Measurements from ENCODE around the gene HAGHL.

The HAGHL gene

DNA sequence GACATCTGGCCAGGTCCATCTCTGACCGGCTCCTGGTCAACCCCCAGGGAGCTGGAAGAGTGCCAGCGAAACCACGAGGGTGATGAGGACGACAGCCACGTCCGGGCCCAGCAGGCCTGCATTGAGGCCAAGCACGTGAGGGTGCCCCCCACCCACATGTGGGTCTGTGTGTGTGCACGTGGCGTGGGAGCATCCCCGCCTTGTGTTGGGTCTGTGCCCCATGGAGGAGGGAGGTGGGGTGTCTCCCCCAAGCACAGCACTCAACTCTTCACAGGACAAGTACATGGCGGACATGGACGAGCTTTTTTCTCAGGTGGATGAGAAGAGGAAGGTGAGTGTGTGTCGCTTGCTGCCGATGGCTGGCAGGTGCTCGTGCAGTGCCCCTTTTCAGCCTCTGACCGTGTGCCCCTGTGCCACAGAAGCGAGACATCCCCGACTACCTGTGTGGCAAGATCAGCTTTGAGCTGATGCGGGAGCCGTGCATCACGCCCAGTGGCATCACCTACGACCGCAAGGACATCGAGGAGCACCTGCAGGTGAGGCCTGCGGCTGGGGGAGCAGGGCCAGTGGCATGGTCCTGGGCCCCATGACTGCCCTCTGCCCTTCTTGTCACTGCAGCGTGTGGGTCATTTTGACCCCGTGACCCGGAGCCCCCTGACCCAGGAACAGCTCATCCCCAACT is 45.0 kb upstream of the HAGHL start (continued):
- TF ChIP-seq, protein P1, sequence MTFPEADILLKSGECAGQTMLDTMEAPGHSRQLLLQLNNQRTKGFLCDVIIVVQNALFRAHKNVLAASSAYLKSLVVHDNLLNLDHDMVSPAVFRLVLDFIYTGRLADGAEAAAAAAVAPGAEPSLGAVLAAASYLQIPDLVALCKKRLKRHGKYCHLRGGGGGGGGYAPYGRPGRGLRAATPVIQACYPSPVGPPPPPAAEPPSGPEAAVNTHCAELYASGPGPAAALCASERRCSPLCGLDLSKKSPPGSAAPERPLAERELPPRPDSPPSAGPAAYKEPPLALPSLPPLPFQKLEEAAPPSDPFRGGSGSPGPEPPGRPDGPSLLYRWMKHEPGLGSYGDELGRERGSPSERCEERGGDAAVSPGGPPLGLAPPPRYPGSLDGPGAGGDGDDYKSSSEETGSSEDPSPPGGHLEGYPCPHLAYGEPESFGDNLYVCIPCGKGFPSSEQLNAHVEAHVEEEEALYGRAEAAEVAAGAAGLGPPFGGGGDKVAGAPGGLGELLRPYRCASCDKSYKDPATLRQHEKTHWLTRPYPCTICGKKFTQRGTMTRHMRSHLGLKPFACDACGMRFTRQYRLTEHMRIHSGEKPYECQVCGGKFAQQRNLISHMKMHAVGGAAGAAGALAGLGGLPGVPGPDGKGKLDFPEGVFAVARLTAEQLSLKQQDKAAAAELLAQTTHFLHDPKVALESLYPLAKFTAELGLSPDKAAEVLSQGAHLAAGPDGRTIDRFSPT (tag by site-specific recombination; IDR thresholded peaks at IDR 0.05) = peak; percentile 93
- no peak for TF ChIP-seq ZNF792 (tag by site-specific recombination; IDR thresholded peaks at IDR 0.05)
- TF ChIP-seq ZNF2 (tag by site-specific recombination; IDR thresholded peaks at IDR 0.05) = 0 out of 2 replicates have a peak, but pooled peaks have one; percentile 58
- peak; percentile 77 for TF ChIP-seq ZBTB8A (tag by site-specific recombination; IDR thresholded peaks at IDR 0.05)
- peak; percentile 7; the same call in 1 of the 2 replicates for TF ChIP-seq ZNF184 (tag by site-specific recombination; IDR thresholded peaks at IDR 0.05)
- TF ChIP-seq, protein P2, sequence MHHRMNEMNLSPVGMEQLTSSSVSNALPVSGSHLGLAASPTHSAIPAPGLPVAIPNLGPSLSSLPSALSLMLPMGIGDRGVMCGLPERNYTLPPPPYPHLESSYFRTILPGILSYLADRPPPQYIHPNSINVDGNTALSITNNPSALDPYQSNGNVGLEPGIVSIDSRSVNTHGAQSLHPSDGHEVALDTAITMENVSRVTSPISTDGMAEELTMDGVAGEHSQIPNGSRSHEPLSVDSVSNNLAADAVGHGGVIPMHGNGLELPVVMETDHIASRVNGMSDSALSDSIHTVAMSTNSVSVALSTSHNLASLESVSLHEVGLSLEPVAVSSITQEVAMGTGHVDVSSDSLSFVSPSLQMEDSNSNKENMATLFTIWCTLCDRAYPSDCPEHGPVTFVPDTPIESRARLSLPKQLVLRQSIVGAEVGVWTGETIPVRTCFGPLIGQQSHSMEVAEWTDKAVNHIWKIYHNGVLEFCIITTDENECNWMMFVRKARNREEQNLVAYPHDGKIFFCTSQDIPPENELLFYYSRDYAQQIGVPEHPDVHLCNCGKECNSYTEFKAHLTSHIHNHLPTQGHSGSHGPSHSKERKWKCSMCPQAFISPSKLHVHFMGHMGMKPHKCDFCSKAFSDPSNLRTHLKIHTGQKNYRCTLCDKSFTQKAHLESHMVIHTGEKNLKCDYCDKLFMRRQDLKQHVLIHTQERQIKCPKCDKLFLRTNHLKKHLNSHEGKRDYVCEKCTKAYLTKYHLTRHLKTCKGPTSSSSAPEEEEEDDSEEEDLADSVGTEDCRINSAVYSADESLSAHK (tag by site-specific recombination; IDR thresholded peaks at IDR 0.05) = no peak
- TF ChIP-seq, protein P3, sequence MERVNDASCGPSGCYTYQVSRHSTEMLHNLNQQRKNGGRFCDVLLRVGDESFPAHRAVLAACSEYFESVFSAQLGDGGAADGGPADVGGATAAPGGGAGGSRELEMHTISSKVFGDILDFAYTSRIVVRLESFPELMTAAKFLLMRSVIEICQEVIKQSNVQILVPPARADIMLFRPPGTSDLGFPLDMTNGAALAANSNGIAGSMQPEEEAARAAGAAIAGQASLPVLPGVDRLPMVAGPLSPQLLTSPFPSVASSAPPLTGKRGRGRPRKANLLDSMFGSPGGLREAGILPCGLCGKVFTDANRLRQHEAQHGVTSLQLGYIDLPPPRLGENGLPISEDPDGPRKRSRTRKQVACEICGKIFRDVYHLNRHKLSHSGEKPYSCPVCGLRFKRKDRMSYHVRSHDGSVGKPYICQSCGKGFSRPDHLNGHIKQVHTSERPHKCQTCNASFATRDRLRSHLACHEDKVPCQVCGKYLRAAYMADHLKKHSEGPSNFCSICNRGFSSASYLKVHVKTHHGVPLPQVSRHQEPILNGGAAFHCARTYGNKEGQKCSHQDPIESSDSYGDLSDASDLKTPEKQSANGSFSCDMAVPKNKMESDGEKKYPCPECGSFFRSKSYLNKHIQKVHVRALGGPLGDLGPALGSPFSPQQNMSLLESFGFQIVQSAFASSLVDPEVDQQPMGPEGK (tag by site-specific recombination; IDR thresholded peaks at IDR 0.05) = peak; percentile 97
- TF ChIP-seq ZNF561 (tag by site-specific recombination; IDR thresholded peaks at IDR 0.05; ENCODE audit: borderline replicate concordance) = 0 out of 2 replicates have a peak, but pooled peaks have one; percentile 54
- peak; percentile 43; the same call in 1 of the 2 replicates for TF ChIP-seq WT1 (tag by site-specific recombination; IDR thresholded peaks at IDR 0.05)
- TF ChIP-seq ZNF16 (tag by site-specific recombination; IDR thresholded peaks at IDR 0.05; ENCODE audit: low read depth) = no peak
- TF ChIP-seq, protein P4, sequence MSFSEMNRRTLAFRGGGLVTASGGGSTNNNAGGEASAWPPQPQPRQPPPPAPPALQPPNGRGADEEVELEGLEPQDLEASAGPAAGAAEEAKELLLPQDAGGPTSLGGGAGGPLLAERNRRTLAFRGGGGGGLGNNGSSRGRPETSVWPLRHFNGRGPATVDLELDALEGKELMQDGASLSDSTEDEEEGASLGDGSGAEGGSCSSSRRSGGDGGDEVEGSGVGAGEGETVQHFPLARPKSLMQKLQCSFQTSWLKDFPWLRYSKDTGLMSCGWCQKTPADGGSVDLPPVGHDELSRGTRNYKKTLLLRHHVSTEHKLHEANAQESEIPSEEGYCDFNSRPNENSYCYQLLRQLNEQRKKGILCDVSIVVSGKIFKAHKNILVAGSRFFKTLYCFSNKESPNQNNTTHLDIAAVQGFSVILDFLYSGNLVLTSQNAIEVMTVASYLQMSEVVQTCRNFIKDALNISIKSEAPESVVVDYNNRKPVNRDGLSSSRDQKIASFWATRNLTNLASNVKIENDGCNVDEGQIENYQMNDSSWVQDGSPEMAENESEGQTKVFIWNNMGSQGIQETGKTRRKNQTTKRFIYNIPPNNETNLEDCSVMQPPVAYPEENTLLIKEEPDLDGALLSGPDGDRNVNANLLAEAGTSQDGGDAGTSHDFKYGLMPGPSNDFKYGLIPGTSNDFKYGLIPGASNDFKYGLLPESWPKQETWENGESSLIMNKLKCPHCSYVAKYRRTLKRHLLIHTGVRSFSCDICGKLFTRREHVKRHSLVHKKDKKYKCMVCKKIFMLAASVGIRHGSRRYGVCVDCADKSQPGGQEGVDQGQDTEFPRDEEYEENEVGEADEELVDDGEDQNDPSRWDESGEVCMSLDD (tag by site-specific recombination; IDR thresholded peaks at IDR 0.05) = no peak
- TF ChIP-seq ZNF24 (tag by site-specific recombination; IDR thresholded peaks at IDR 0.05) = 0 out of 2 replicates have a peak, but pooled peaks have one; percentile 18
- peak; percentile 80 for TF ChIP-seq ZFP69B (tag by site-specific recombination; IDR thresholded peaks at IDR 0.05)
- TF ChIP-seq ZNF391 (tag by site-specific recombination; IDR thresholded peaks at IDR 0.05; ENCODE audit: borderline replicate concordance, low read depth) = no peak; the same call in 1 of the 2 replicates
- TF ChIP-seq ZNF621 (tag by site-specific recombination; IDR thresholded peaks at IDR 0.05) = no peak
- TF ChIP-seq ZNF133 (tag by site-specific recombination; IDR thresholded peaks at IDR 0.05) = no peak
- peak; percentile 75 for TF ChIP-seq KLF8 (tag by site-specific recombination; IDR thresholded peaks at IDR 0.05)
- TF ChIP-seq, protein P5, sequence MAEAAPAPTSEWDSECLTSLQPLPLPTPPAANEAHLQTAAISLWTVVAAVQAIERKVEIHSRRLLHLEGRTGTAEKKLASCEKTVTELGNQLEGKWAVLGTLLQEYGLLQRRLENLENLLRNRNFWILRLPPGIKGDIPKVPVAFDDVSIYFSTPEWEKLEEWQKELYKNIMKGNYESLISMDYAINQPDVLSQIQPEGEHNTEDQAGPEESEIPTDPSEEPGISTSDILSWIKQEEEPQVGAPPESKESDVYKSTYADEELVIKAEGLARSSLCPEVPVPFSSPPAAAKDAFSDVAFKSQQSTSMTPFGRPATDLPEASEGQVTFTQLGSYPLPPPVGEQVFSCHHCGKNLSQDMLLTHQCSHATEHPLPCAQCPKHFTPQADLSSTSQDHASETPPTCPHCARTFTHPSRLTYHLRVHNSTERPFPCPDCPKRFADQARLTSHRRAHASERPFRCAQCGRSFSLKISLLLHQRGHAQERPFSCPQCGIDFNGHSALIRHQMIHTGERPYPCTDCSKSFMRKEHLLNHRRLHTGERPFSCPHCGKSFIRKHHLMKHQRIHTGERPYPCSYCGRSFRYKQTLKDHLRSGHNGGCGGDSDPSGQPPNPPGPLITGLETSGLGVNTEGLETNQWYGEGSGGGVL (tag by site-specific recombination; IDR thresholded peaks at IDR 0.05) = peak; percentile 45
- peak; percentile 51; the same call in 1 of the 2 replicates for TF ChIP-seq MZF1 (tag by site-specific recombination; IDR thresholded peaks at IDR 0.05; ENCODE audit: borderline replicate concordance)
- TF ChIP-seq ZFHX2 (tag by site-specific recombination; conservative IDR thresholded peaks at IDR 0.05) = peak; percentile 96
- TF ChIP-seq GLIS1 (tag by site-specific recombination; IDR thresholded peaks at IDR 0.05) = peak; percentile 87

Data from HEK293 (cell line).